Stimulated activated CD4-positive, alpha-beta T cell treated with anti-CD3 and anti-CD28 coated beads, Interleukin-12 subunit alpha, Interleukin-12 subunit beta, amount 100 ng/mL, for 48 hours (primary cell): ENCODE results near the gene ETF1.

Experiments used
- DNase-seq, 3 donors: peaks; one replicate each; pipeline ENCODE4 v3.0.0-alpha.2; 2020; ENCODE audit warnings: low read depth in 2 of 3, low spot score in 1 of 3

The ETF1 gene

DNA sequence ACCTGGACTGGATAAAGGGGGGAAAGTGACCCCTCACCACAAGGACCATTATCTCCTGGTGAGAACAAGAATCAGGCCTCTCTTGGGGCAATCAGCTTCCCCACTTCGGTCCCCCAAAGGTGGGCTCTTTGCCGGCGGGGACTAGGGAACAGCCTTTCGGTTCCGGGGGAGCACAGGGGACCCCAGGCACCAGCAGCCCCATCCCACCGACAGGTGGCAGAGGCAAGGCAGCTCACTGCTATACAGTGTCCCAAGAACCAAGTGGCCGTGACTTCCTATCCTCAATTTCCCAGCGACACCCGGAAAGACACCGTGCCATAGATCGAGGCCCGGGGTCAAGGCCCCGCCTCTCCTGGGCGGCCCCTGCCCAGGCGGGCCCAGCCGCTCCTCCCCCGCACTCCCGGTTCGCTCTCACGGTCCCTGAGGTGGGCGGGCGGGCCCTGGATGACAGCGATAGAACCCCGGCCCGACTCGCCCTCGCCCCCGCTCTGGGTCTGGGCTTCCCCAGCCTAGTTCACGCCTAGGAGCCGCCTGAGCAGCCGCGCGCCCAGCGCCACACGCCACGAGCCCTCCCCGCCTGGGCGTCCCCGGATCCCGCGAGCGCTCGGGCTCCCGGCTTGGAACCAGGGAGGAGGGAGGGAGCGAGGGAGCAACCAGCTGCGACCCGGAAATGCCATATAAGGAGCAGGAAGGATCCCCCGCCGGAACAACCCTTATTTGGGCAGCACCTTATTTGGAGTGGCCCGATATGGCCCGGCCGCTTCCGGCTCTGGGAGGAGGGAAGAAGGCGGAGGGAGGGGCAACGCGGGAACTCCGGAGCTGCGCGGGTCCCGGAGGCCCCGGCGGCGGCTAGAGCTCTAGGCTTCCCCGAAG is 78.4 kb downstream of the ETF1 start:
- DNase-seq = peak; percentile 92 to 96 (median 95)

DNA sequence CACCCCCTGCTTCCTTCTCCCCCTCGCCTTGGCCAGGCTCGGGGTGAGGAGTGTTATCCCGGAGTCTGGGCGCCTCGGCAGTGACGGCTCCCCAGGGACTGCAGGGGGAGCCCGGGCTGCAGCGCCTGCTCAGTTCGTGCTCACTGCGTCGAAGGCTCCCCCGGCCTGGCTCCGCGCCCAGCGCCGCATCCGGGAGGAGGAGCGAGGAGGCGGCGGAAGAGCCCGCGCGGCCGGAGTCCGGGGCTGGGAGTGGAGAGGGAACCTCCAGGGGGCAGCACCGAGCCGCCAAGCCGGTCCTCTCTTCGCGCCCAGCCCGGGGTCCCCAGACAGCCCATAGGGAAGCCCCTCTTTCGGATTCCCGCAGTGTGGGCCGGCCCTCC is 79.0 kb downstream of the ETF1 start:
- DNase-seq = peak; percentile 88 to 92 (median 90)

DNA sequence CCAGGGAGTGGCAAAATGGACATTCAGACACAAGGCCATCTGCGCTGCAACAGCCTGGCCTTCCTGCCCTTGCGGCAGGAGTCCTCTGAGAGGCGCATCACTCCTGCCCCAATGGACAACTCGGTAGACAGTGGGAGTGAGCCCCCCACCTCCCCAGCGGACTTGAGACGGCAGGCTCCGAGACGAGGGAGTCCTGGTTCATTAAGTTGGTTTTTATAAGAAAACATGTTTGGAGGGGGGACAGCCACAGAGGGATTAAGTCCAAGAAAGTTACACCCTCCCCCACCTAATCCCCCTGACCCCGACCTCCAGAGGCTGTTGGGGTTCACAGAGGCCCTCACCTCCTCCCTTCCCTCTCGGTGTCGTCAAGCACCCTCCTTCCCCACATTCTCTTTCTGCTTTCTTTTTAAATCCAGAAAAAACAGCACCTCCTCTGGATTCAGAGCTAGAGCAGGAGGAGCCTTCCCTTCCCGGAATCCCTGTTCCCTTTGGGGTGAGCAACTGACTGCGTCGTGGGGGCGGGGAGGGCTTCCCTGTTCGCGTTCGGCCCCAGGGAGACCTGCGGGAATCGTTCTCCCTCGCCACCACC is 79.5 kb downstream of the ETF1 start:
- no peak for DNase-seq

DNA sequence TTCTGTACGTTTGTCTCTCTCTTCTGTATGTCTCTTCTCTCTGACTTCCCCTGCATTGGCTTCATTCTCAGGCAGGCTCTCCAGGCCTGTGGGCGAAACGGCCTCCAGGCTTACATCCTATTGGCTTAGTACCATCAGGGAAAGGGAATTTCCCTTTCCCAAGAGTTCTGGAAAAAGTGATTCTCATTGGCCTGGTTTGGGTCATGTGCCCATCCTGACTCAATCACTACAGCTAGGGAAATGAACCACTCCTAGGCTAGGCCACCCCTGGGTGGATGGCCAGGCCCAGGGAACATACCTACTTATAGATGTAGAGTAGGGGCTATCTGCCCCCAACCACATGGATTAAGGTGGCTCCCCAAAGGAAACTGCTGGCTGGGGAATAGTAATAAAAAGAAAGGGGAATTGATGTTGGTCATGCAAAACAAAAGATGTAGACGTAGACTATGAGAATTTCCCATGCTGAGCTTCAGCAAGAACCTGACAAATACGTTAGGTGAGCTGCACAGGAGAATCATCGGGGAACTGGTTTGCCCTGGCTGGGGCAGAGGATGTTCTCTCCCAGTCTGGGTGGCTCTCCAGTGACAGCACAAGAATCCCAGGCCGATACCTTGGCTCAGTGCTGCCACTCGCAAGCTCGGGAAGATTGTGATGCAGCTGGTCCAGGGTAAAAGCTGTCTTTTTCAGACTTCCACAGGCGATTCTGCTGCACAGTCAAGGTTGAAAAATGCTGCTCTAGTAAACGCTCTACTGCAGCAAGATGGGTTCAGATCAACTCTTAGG is 81.5 kb downstream of the ETF1 start:
- DNase-seq = no peak

DNA sequence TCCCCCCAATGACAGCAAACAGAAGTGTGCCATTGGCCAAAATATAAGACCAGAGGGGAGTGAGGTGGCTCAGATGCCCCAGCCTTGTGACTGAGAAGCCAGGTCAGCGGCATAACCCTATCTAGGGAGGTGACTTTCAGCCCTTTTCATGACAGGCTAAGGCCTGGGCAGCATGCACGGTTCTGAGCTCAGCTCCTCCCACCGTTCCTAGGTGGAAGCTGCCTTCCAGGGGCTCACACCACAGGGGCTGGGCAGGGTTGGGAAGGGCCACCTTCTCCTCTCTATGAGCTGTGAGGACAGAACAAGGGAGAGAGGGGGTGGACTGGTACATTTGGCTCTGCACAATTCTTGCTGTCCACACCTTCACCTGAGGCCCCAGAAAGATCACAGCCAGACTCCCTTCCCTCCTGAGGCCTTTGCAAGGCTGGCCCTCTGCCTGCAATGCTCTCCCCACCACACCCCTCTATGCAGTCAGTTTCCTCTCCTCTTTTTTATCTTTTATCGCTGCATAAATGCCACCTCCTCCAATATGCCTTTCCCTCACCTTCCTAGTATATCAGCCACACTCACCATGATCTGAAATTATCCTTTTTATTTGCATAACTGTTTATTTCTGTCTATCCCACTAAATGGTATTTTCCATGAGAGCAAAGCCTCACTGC is 82.9 kb downstream of the ETF1 start:
- DNase-seq = no peak

DNA sequence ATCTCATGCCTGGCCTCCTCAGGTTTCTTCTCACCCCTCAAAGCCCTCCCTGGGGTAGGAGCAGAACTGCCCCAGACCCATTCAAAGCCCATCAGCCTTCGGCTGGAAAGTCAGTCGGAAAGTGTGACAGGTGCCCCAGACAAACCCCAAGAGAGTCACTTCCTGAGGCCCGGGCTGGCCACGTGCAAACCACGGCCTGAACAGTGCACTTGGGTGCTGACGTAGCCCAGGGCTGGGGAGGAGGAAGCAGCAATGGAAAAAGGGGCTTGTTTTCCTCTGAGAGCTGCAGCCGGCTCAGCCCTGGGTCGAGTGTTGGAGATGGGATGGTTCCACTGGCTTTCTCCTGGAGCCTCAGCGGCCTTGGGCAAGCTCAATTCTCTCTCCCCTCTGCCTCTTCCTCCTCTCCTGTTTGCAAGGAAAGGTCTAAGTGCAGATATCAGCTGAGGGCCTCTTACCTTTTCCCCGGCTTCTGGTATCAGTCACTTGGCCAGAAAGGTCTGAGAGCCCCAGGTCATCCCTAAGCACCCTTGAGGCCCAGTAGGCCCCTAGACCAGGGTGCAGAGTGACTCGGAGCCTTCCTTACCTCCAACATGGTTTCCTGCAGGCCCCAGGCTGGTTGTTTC is 83.6 kb downstream of the ETF1 start:
- DNase-seq = peak; percentile 82 to 86 (median 85)

DNA sequence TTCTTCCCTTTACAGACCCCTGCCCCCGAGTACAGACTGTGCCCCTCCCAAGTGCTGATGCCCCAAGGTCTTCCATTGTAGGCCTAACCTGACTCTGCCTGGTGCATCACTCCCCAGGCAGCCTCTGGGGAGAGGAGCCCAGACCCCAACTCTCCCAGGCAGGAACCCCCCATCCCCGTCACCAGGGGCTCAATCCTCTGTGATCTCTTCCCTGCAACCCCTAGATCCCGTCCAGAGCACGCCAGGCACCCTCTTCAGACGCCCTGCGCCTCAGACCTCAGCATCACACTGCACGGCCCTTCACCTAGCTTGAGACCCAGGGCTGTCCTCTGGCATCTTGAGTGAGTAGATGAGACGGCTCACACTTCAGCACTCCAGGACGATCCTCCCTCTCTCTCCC is 84.2 kb downstream of the ETF1 start:
- DNase-seq = no peak

DNA sequence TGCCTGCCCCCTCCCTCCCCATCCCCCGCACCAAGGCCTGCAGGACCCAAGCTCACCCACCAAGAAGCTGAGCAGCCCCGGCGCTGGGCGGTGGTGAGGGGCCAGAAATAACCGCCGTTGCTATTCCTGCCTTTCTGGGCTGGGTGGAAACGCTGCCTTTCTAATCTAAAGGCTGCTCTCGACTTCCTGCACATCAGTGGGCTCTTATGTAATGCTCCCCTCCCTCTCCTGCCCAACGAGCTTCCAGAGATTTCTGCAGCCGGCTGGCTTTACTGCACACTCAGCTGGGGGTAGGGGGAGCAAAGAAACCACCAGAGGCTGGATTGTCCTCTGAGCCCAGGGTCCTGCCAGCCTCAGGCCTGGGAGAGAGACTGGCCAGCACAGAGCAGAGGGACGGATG is 84.7 kb downstream of the ETF1 start:
- DNase-seq = no peak

DNA sequence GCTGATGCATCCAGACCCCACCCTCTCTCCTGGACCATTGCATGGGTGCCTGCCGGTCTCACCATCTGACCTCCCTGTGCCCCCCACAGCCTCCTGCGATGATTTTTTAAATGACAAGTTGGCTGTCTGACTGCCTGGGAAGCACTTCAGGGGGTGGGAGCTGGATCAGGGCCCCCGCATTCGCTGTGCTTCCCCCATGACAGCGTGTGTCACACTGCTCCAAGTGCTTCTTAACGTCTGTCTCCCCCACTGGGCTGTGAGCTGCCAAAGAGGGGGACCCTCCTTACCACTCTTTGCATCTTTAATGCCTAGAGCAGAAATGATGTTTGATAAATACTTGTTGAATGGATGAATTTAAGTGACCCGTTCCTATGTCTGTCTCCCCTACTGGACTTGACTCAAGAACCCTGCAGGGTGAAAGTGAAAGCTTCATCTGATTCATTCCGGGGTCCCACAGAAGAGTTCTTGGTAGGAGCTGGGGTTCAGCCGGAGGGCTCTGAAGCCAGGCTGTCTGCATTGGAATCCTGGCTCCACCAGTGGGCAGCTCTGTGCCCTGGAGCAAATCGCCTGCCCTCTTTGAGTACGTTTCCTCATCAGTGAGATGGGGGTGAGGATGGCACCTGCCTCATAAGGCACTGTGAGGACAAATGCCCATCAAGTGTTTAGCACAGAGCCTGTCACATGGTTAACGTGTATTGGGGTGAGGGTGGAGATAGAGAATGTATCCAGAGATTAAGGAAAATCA is 85.3 kb downstream of the ETF1 start:
- no peak for DNase-seq
